ENCODE results near the gene BICC1.

The BICC1 gene

GRCh38 chr10:58515291-58515941 lies 2.7 kb downstream of the BICC1 start:
- FAIRE-seq: no peak
- peak; percentile 84 for DNase-seq (ENCODE audit: low spot score)

GRCh38 chr10:58516119-58516518 lies 3.4 kb downstream of the BICC1 start:
- peak; percentile 95 for DNase-seq (ENCODE audit: low spot score)
- FAIRE-seq: peak; percentile 100

GRCh38 chr10:58516671-58517070 lies 4.0 kb downstream of the BICC1 start:
- peak; percentile 65 for DNase-seq (ENCODE audit: low spot score)
- no peak for FAIRE-seq

GRCh38 chr10:58517081-58517480 lies 4.4 kb downstream of the BICC1 start:
- no peak for FAIRE-seq
- peak; percentile 70 for DNase-seq (ENCODE audit: low spot score)

GRCh38 chr10:58517491-58518355 lies 5.1 kb downstream of the BICC1 start:
- no peak for FAIRE-seq
- DNase-seq (ENCODE audit: low spot score): peak; percentile 14

GRCh38 chr10:58518775-58519174 lies 6.1 kb downstream of the BICC1 start:
- FAIRE-seq (peak; percentile 98), DNase-seq (ENCODE audit: low spot score) (peak; percentile 97)

- DNase-seq (ENCODE audit: low spot score): no peak
- no peak for FAIRE-seq
Observed at GRCh38 chr10:58529077-58529728, 16.5 kb downstream of the BICC1 start.

GRCh38 chr10:58531084-58531695 lies 18.5 kb downstream of the BICC1 start:
- FAIRE-seq: peak; percentile 62
- peak; percentile 62 for DNase-seq (ENCODE audit: low spot score)

GRCh38 chr10:58535311-58535710 lies 22.6 kb downstream of the BICC1 start:
- no peak for DNase-seq (ENCODE audit: low spot score)
- no peak for FAIRE-seq

GRCh38 chr10:58543141-58543540 lies 30.5 kb downstream of the BICC1 start:
- no peak for DNase-seq (ENCODE audit: low spot score)
- FAIRE-seq: peak; percentile 49

- FAIRE-seq (peak; percentile 16), DNase-seq (ENCODE audit: low spot score) (no peak)
Observed at GRCh38 chr10:58544135-58544534, 31.5 kb downstream of the BICC1 start.

- DNase-seq (ENCODE audit: low spot score) (no peak), FAIRE-seq (no peak)
Observed at GRCh38 chr10:58545427-58545826, 32.8 kb downstream of the BICC1 start.

- no peak for DNase-seq (ENCODE audit: low spot score)
- no peak for FAIRE-seq
Observed at GRCh38 chr10:58546137-58546536, 33.5 kb downstream of the BICC1 start.

GRCh38 chr10:58546722-58547445 lies 34.2 kb downstream of the BICC1 start:
- DNase-seq (ENCODE audit: low spot score): no peak
- peak; percentile 69 for FAIRE-seq

- FAIRE-seq (no peak), DNase-seq (ENCODE audit: low spot score) (no peak)
Observed at GRCh38 chr10:58547963-58548362, 35.3 kb downstream of the BICC1 start.

GRCh38 chr10:58554316-58554715 lies 41.6 kb downstream of the BICC1 start:
- FAIRE-seq (no peak), DNase-seq (ENCODE audit: low spot score) (no peak)

GRCh38 chr10:58555170-58555929 lies 42.7 kb downstream of the BICC1 start:
- peak; percentile 92 for DNase-seq (ENCODE audit: low spot score)
- peak; percentile 100 for FAIRE-seq

GRCh38 chr10:58555930-58556311 lies 43.2 kb downstream of the BICC1 start:
- FAIRE-seq (no peak), DNase-seq (ENCODE audit: low spot score) (no peak)

GRCh38 chr10:58556516-58557165 lies 44.0 kb downstream of the BICC1 start:
- no peak for FAIRE-seq
- peak; percentile 21 for DNase-seq (ENCODE audit: low spot score)

- peak; percentile 44 for FAIRE-seq
- no peak for DNase-seq (ENCODE audit: low spot score)
Observed at GRCh38 chr10:58557714-58558113, 45.0 kb downstream of the BICC1 start.

All from RCC 7860 (cell line).